Fibroblast of upper back skin (primary cell): Measurements from ENCODE around the gene KIF11.
"Not testable (repeated sequence)": the region's sequence is repeated elsewhere in the genome, so short reads cannot be mapped to it uniquely, and the experiment has no call there.

Experiments used
- DNase-seq: peaks from one replicate; pipeline ENCODE4 v3.0.0-alpha.2; 2013

KIF11 gene

GRCh38 chr10:92592761-92593618, at the start of gene KIF11:
Gene KIF11, plus strand, starts transcription at chr10:92593130. Its CDS starts 246 bp downstream, at chr10:92593376.
- peak; percentile 97 for DNase-seq

- DNase-seq: peak; percentile 1
Measured at GRCh38 chr10:92544296-92544695, 48.6 kb upstream of the KIF11 start.

- DNase-seq: no peak
Measured at GRCh38 chr10:92545556-92545955, 47.4 kb upstream of the KIF11 start.

GRCh38 chr10:92547676-92548075, 45.3 kb upstream of the KIF11 start:
- no peak for DNase-seq

- DNase-seq: no peak
Measured at GRCh38 chr10:92550924-92551323, 42.0 kb upstream of the KIF11 start.

- DNase-seq: no peak
Measured at GRCh38 chr10:92552310-92552709, 40.6 kb upstream of the KIF11 start.

GRCh38 chr10:92553959-92554358, 39.0 kb upstream of the KIF11 start:
- DNase-seq: no peak

- no peak for DNase-seq
Measured at GRCh38 chr10:92559046-92559445, 33.9 kb upstream of the KIF11 start.

GRCh38 chr10:92562424-92562823, 30.5 kb upstream of the KIF11 start:
- no peak for DNase-seq

- DNase-seq: peak; percentile 56
Measured at GRCh38 chr10:92567952-92568600, 24.9 kb upstream of the KIF11 start.

- no peak for DNase-seq
Measured at GRCh38 chr10:92569071-92569470, 23.9 kb upstream of the KIF11 start.

GRCh38 chr10:92569663-92570062, 23.3 kb upstream of the KIF11 start:
- DNase-seq: not testable (repeated sequence)

GRCh38 chr10:92571649-92572048, 21.3 kb upstream of the KIF11 start:
- DNase-seq: peak; percentile 45

GRCh38 chr10:92572362-92573090, 20.4 kb upstream of the KIF11 start:
- DNase-seq: no peak

GRCh38 chr10:92573091-92573797, 19.7 kb upstream of the KIF11 start:
- peak; percentile 35 for DNase-seq

- peak; percentile 84 for DNase-seq
Measured at GRCh38 chr10:92573798-92574547, 19.0 kb upstream of the KIF11 start, which contains the start of gene IDE. Gene IDE, minus strand, starts transcription at chr10:92574093. Its CDS starts 74 bp downstream, at chr10:92574019.

GRCh38 chr10:92574548-92575261, 18.2 kb upstream of the KIF11 start:
- peak; percentile 49 for DNase-seq

- peak; percentile 63 for DNase-seq
Measured at GRCh38 chr10:92575961-92576360, 17.0 kb upstream of the KIF11 start.

- not testable (repeated sequence) for DNase-seq
Measured at GRCh38 chr10:92582347-92582746, 10.6 kb upstream of the KIF11 start.

GRCh38 chr10:92590623-92591549, 2.0 kb upstream of the KIF11 start:
- DNase-seq: peak; percentile 55
